ENCODE data around the gene PWWP2A. TPM values are rescaled to one million over a fixed set of nuclear protein-coding genes. Genes with fewer than 3 reads are reported as not detected.

The PWWP2A gene
- total RNA-seq, 1 experiment from 2014 or later, result 15.3 TPM

- no TSS peak for BruUV-seq (replicated peaks)
- Histone ChIP-seq H3K4me3 (ENCODE audit: low read length) (0 out of 2 replicates have a peak overlapping the region, but pooled peaks have one; percentile 18), H4K20me1 (ENCODE audit: low read length) (no peaks in the 10 kb centered on the region), H3K9me3 (ENCODE audit: low read length) (no peaks in the 10 kb centered on the region), H3K27ac (ENCODE audit: low read length) (peak overlapping the region; percentile 6; the same call in 1 of the 2 replicates), H3K36me3 (ENCODE audit: low read depth, low read length) (no peaks in the 10 kb centered on the region), H3K9me2 (replicated peaks; ENCODE audit: low read length) (no peaks in the 10 kb centered on the region), H2AFZ (ENCODE audit: low read length) (peak overlapping the region; percentile 36), H3K4me1 (ENCODE audit: insufficient read depth, low read length) (peaks cover 25% of the 10 kb centered on the region), H3K79me2 (ENCODE audit: low read length) (no peaks in the 10 kb centered on the region), H3K4me2 (ENCODE audit: low read length) (peak overlapping the region; percentile 61), H3K27me3 (ENCODE audit: low read length) (no peaks in the 10 kb centered on the region), H3K9ac (ENCODE audit: low read length) (no peak overlapping the region), H3F3A (ENCODE audit: low read length, unreplicated experiment) (no peaks in the 10 kb centered on the region)
- DNase-seq (peak; percentile 49), ATAC-seq (peak; percentile 42)
- POLR2A ChIA-PET (ENCODE audit: unreplicated experiment), result interaction anchor here (0.6 kb wide), 1 partner anchor 472 kb away, joined by 3 read pairs; no protein-coding TSS in a partner anchor
- no peak for TF ChIP-seq EZH2phosphoT487 (IDR thresholded peaks at IDR 0.05; ENCODE audit: borderline replicate concordance, low read length)
- TF ChIP-seq EZH2 (IDR thresholded peaks at IDR 0.05; ENCODE audit: low read length, unreplicated experiment), result no peak
- no peak for TF ChIP-seq CTCF (conservative IDR thresholded peaks at IDR 0.05; ENCODE audit: low read depth, low read length)
- CTCF ChIA-PET, result interaction anchor here (1.4 kb wide), 1 partner anchor 307 kb away, joined by 4 read pairs; no protein-coding TSS in a partner anchor
- intact Hi-C loops (cut with micrococcal nuclease), result loop anchor here (1.0 to 5.0 kb wide), 2 partner anchors 36 to 61 kb away; partner anchors contain the start of gene PWWP2A
Measured at GRCh38 chr5:160083501-160083900, 35.7 kb downstream of the PWWP2A start.

DNA sequence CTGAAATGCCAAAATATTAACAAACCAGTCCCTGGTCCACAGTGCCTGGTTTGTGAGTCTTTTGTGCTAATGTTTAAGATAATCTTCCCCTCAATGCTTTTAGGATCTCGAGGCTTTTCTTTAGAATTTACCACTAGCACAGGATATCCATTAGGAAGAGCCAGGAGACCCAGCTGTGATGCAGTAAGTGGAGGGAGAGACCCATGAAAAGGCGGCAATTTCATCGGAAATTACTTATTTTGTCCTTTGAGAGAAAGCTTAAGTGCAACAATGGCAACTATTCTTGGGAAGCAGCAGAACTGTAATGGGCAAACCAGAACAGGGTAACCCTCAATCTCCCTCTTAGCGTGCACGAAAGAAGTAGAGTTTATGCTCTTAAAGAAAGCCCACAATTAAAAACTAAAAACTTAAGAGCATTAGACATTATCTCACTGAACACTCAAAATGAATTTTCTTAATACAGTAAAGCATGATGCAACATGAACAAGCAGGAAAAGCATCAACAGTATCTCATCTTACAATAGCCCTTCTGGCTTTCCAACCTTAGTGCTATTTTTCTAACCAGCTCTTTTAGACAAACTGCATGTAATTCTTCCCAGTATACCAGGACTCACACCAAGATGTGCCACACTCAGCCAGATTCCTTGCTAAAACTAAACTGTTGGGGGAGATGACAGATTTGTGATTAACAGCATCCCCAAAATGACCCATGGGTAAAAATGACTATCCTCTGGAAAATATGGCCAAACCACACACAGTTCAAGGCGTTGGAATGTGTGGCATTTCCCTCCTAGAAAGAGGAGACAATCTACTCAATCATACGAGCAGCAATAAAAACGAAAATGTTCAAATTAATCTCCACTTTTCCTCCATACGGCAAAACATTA lies 36.4 kb downstream of the PWWP2A start:
- H3F3A ChIP-seq (ENCODE audit: low read length, unreplicated experiment), result no peaks in the 10 kb centered on the region
- no peaks in the 10 kb centered on the region for H3K9me3 ChIP-seq (ENCODE audit: low read length)
- CTCF ChIA-PET, result interaction anchor here (1.4 kb wide), 1 partner anchor 308 kb away, joined by 4 read pairs; no protein-coding TSS in a partner anchor
- H3K9ac ChIP-seq (ENCODE audit: low read length), result no peak overlapping the region
- no peaks in the 10 kb centered on the region for H3K79me2 ChIP-seq (ENCODE audit: low read length)
- TF ChIP-seq EZH2phosphoT487 (IDR thresholded peaks at IDR 0.05; ENCODE audit: borderline replicate concordance, low read length) (no peak), CTCF (conservative IDR thresholded peaks at IDR 0.05; ENCODE audit: low read depth, low read length) (no peak)
- POLR2A ChIA-PET (ENCODE audit: unreplicated experiment), result interaction anchor here (0.6 kb wide), 1 partner anchor 471 kb away, joined by 3 read pairs; no protein-coding TSS in a partner anchor
- ATAC-seq, result peak; percentile 75
- peaks cover 25% of the 10 kb centered on the region for H3K4me1 ChIP-seq (ENCODE audit: insufficient read depth, low read length)
- peak; percentile 77 for DNase-seq
- 0 out of 2 replicates have a peak overlapping the region, but pooled peaks have one; percentile 18 for H3K4me3 ChIP-seq (ENCODE audit: low read length)
- intact Hi-C loops (cut with micrococcal nuclease), result loop anchor here (1.0 to 5.0 kb wide), 2 partner anchors 36 to 61 kb away; partner anchors contain the start of gene PWWP2A
- peak overlapping the region; percentile 61 for H3K4me2 ChIP-seq (ENCODE audit: low read length)
- H3K27ac ChIP-seq (ENCODE audit: low read length), result peak overlapping the region; percentile 6; the same call in 1 of the 2 replicates
- H2AFZ ChIP-seq (ENCODE audit: low read length), result peak overlapping the region; percentile 36
- no peaks in the 10 kb centered on the region for H3K36me3 ChIP-seq (ENCODE audit: low read depth, low read length)
- BruUV-seq (replicated peaks), result TSS peak; percentile 32
- no peaks in the 10 kb centered on the region for H4K20me1 ChIP-seq (ENCODE audit: low read length)
- H3K27me3 ChIP-seq (ENCODE audit: low read length), result no peaks in the 10 kb centered on the region
- no peaks in the 10 kb centered on the region for H3K9me2 ChIP-seq (replicated peaks; ENCODE audit: low read length)

All from PC-3 (cell line).